ENCODE results near the gene PPP1R36. TPM values are rescaled to one million over a fixed set of nuclear protein-coding genes. Genes with fewer than 3 reads are reported as not detected.

The PPP1R36 gene
- total RNA-seq, 4 donors from 2014 or later, result 0.70 to 1.2 TPM; not detected in 2

- no peak for TF ChIP-seq POLR2A (IDR thresholded peaks at IDR 0.05)
- TF ChIP-seq, protein P1, sequence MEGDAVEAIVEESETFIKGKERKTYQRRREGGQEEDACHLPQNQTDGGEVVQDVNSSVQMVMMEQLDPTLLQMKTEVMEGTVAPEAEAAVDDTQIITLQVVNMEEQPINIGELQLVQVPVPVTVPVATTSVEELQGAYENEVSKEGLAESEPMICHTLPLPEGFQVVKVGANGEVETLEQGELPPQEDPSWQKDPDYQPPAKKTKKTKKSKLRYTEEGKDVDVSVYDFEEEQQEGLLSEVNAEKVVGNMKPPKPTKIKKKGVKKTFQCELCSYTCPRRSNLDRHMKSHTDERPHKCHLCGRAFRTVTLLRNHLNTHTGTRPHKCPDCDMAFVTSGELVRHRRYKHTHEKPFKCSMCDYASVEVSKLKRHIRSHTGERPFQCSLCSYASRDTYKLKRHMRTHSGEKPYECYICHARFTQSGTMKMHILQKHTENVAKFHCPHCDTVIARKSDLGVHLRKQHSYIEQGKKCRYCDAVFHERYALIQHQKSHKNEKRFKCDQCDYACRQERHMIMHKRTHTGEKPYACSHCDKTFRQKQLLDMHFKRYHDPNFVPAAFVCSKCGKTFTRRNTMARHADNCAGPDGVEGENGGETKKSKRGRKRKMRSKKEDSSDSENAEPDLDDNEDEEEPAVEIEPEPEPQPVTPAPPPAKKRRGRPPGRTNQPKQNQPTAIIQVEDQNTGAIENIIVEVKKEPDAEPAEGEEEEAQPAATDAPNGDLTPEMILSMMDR (IDR thresholded peaks at IDR 0.05), result no peak
- intact Hi-C loops (cut with DNase I; ENCODE audit: low total_unique reads), result no loop called here
- H3K4me1 ChIP-seq, result no peaks in the 10 kb centered on the region
Measured at GRCh38 chr14:64591809-64592208, 42.0 kb downstream of the PPP1R36 start.

DNA sequence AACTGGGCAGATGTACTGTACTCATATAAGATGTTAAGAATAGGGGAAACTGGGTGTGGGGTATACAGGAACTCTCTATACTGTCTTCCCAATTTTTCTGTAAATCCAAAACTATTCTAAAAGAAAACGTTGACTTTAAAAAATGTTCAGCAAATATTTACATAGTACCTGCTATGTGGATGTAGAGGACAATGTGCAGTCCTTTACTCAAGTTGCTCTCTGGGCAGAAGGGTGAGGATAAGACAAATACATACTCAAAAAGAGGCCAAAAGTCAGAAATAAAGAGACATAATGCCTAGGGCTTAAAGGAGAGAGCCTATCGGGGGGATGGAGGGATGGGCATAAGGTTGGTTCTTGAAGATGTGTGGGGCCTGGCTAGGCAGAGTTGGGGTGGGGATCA, 44.7 kb downstream of the PPP1R36 start:
- Histone ChIP-seq H3K4me3 (no peak overlapping the region), H3K4me1 (no peaks in the 10 kb centered on the region), H3K36me3 (no peaks in the 10 kb centered on the region), H3K27me3 (no peaks in the 10 kb centered on the region), H3K27ac (no peak overlapping the region), H3K9me3 (no peaks in the 10 kb centered on the region)
- TF ChIP-seq, protein P1 (IDR thresholded peaks at IDR 0.05), result no peak
- TF ChIP-seq POLR2A (IDR thresholded peaks at IDR 0.05), result no peak
- intact Hi-C loops (cut with DNase I; ENCODE audit: low total_unique reads), result no loop called here
- DNase-seq, result no peak

More at GRCh38 chr14:64591809-64592208, 42.0 kb downstream of the PPP1R36 start:
- Histone ChIP-seq H3K36me3 (no peaks in the 10 kb centered on the region), H3K27ac (no peak overlapping the region), H3K27me3 (no peaks in the 10 kb centered on the region), H3K4me3 (no peak overlapping the region), H3K9me3 (no peaks in the 10 kb centered on the region)
- no peak for DNase-seq

DNA sequence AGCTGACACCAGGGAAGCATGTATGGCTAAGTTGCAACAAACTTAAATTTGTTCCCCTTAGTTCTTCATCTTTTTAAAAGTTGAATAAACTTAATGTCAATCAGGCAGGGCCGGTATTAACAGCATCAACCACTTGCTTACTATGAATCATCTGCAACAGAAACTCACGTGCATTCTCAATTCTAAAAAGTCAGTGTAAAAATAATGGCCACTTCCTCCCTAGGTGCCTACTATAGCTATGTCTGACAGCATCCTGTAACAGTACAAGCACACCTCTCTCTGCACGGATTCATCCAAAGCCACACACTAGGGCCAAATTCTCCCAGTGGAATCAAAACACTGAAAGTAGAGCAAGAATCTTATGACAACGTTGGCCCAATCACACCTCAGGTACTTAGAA, 48.6 kb downstream of the PPP1R36 start:
- Histone ChIP-seq H3K27ac (no peak overlapping the region), H3K4me1 (no peaks in the 10 kb centered on the region), H3K4me3 (no peak overlapping the region), H3K9me3 (no peaks in the 10 kb centered on the region), H3K36me3 (no peaks in the 10 kb centered on the region), H3K27me3 (no peaks in the 10 kb centered on the region)
- intact Hi-C loops (cut with DNase I; ENCODE audit: low total_unique reads), result no loop called here
- no peak for DNase-seq
- TF ChIP-seq, protein P1 (IDR thresholded peaks at IDR 0.05), result no peak

DNA sequence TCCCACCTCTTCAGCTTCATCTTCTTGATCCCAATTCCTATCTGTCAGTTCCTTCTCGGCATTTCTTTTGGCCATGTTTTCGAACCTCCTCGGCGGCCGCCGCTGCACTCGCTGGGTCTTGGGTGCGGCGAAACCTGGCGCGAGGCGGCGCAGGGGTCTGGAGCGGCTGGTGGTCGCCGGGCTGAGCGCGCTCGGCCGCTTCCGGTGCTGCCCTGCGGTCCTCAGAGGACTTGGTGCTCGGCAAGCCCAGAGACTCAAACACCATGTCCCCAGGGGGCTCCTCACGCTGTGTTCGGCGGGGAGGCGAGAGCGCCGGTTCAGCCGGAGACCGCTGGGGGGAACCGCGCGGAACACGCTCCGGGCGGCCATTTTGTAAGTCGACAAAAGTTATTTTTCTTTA, 51.8 kb downstream of the PPP1R36 start:
- no peaks in the 10 kb centered on the region for H3K9me3 ChIP-seq
- H3K4me3 ChIP-seq, result peak overlapping the region in 1 of 2 donors; percentile 16
- DNase-seq, result no peak
- no peaks in the 10 kb centered on the region for H3K27me3 ChIP-seq
- TF ChIP-seq, protein P1 (IDR thresholded peaks at IDR 0.05), result no peak
- no peak for TF ChIP-seq POLR2A (IDR thresholded peaks at IDR 0.05)
- no peaks in the 10 kb centered on the region for H3K36me3 ChIP-seq
- intact Hi-C loops (cut with DNase I; ENCODE audit: low total_unique reads), result no loop called here
- H3K27ac ChIP-seq, result no peak overlapping the region
- no peaks in the 10 kb centered on the region for H3K4me1 ChIP-seq

GRCh38 chr14:64602826-64603225, 53.1 kb downstream of the PPP1R36 start:
- intact Hi-C loops (cut with DNase I; ENCODE audit: low total_unique reads), result no loop called here
- no peaks in the 10 kb centered on the region for H3K9me3 ChIP-seq
- no peak overlapping the region for H3K4me3 ChIP-seq
- TF ChIP-seq POLR2A (IDR thresholded peaks at IDR 0.05), result no peak
- TF ChIP-seq, protein P1 (IDR thresholded peaks at IDR 0.05), result no peak
- no peak overlapping the region for H3K27ac ChIP-seq
- no peaks in the 10 kb centered on the region for H3K27me3 ChIP-seq
- no peak for DNase-seq
- no peaks in the 10 kb centered on the region for H3K36me3 ChIP-seq
- no peaks in the 10 kb centered on the region for H3K4me1 ChIP-seq
